Endodermal cell (in vitro differentiated cells): ENCODE results near the gene ASIP. TPM values are rescaled to one million over a fixed set of nuclear protein-coding genes. Genes with fewer than 3 reads are reported as not detected.
"Not testable (repeated sequence)": the region's sequence is repeated elsewhere in the genome, so short reads cannot be mapped to it uniquely, and the experiment has no call there.

Source experiments
- DNase-seq: peaks from one replicate; pipeline ENCODE4 v3.0.0-alpha.2; 2017
- H3K27ac ChIP-seq: 2 replicates; pipeline ENCODE4 v1.5.1; 2013; ENCODE audit warnings: mild to moderate bottlenecking, low read depth, low read length, moderate library complexity
- H3K27me3 ChIP-seq: 2 replicates; pipeline ENCODE4 v1.6.1; 2013; ENCODE audit warnings: mild to moderate bottlenecking, low read length, moderate library complexity; ENCODE audit not compliant: insufficient read depth, control insufficient read depth, poor library complexity, severe bottlenecking
- H3K36me3 ChIP-seq: 2 replicates; pipeline ENCODE4 v1.7.0; 2013; ENCODE audit warnings: mild to moderate bottlenecking, low read length, moderate library complexity; ENCODE audit not compliant: control insufficient read depth, insufficient read depth
- H3K4me1 ChIP-seq: one replicate; pipeline ENCODE4 v1.7.0; 2013; ENCODE audit warnings: low read length; ENCODE audit not compliant: control insufficient read depth, insufficient read depth
- H3K4me3 ChIP-seq: 2 replicates; pipeline ENCODE4 v1.5.1; 2013; ENCODE audit warnings: mild to moderate bottlenecking, low read length, moderate library complexity
- H3K9ac ChIP-seq: 2 replicates; pipeline ENCODE4 v1.6.1; 2013; ENCODE audit warnings: mild to moderate bottlenecking, low read length, moderate library complexity; ENCODE audit not compliant: poor library complexity, severe bottlenecking; ENCODE audit errors: extremely low read depth
- H3K9me3 ChIP-seq: 2 replicates; pipeline ENCODE4 v1.6.1; 2013; ENCODE audit warnings: mild to moderate bottlenecking, low read length, moderate library complexity; ENCODE audit not compliant: control insufficient read depth
- H3K27ac Mint-ChIP-seq: 2 replicates; pipeline ENCODE4 v1.8.0; 2020; ENCODE audit warnings: mixed read lengths
- H3K27me3 Mint-ChIP-seq: 2 replicates; pipeline ENCODE4 v1.8.0; 2021; ENCODE audit warnings: mild to moderate bottlenecking, mixed read lengths; ENCODE audit not compliant: insufficient read depth
- H3K36me3 Mint-ChIP-seq: 2 replicates; pipeline ENCODE4 v1.8.0; 2020; ENCODE audit warnings: low read depth, mixed read lengths
- H3K4me1 Mint-ChIP-seq: 2 replicates; pipeline ENCODE4 v1.8.0; 2020; ENCODE audit warnings: mixed read lengths
- H3K4me3 Mint-ChIP-seq: 2 replicates; pipeline ENCODE4 v1.8.0; 2020; ENCODE audit warnings: mild to moderate bottlenecking, moderate library complexity, mixed read lengths
- H3K9me3 Mint-ChIP-seq: 2 replicates; pipeline ENCODE4 v1.8.0; 2020; ENCODE audit warnings: mild to moderate bottlenecking, mixed read lengths
- CTCF ChIP-seq: fragments of 200-600 bp; sonication (generic); conservative IDR thresholded peaks from 2 replicates; pipeline ENCODE4 v1.5.0; 2021; ENCODE audit warnings: antibody characterized with exemption, mild to moderate bottlenecking
- WGBS, 2 experiments: methylation state at CpG; one replicate each; pipeline versions ENCODE4 v1.1.5 to v1.1.7; 2013; ENCODE audit warnings: missing lambda C conversion rate in 2 of 2, mixed read lengths in 1 of 2; ENCODE audit not compliant: insufficient coverage in 1 of 2, insufficient read length in 1 of 2; 5-methylcytosine and 5-hydroxymethylcytosine counted together
- total RNA-seq, 2 donors: library from RNA; stranded (reverse); fragmentation: NEBNext Ultra II Directional in 1 of 2; extraction: Animal tissue kit (Norgen Biotek cat#: 25700) in 1 of 2; gene quantifications; 2 replicates in 1 of 2; 3 replicates in 1 of 2; pipeline ENCODE4 v1.2.1, GENCODE V29; 2021

Gene ASIP
- total RNA-seq, 2 donors from 2014 or later = not detected

GRCh38 chr20:34222208-34222607 lies 19.0 kb upstream of the ASIP start:
- no peak for DNase-seq
- no peaks in the 10 kb centered on the region for H3K9me3 ChIP-seq
- H3K4me3 Mint-ChIP-seq = no peak overlapping the region
- H3K4me1 ChIP-seq = no peaks in the 10 kb centered on the region
- no peak overlapping the region for H3K4me3 ChIP-seq
- peaks cover 14% of the 10 kb centered on the region for H3K9me3 Mint-ChIP-seq
- TF ChIP-seq CTCF = no peak
- 89 to 95% methylated on average over 3 of the region's 3 CpGs for WGBS, 2 experiments
- H3K36me3 Mint-ChIP-seq = no peaks in the 10 kb centered on the region
- peaks cover 5% of the 10 kb centered on the region for H3K27me3 ChIP-seq
- peaks cover 2% of the 10 kb centered on the region for H3K4me1 Mint-ChIP-seq
- H3K27ac Mint-ChIP-seq = no peak overlapping the region
- no peaks in the 10 kb centered on the region for H3K36me3 ChIP-seq
- H3K27me3 Mint-ChIP-seq = peaks cover 23% of the 10 kb centered on the region
- H3K27ac ChIP-seq = no peak overlapping the region
- H3K9ac ChIP-seq = no peak overlapping the region

- not testable (repeated sequence) for H3K27me3 ChIP-seq, H3K4me1 ChIP-seq, H3K4me1 Mint-ChIP-seq, H3K9me3 ChIP-seq, H3K36me3 ChIP-seq, H3K27ac ChIP-seq, H3K36me3 Mint-ChIP-seq, H3K27ac Mint-ChIP-seq, H3K27me3 Mint-ChIP-seq, H3K4me3 ChIP-seq, H3K9ac ChIP-seq, DNase-seq, H3K4me3 Mint-ChIP-seq
- WGBS, 2 experiments = no CpG with 5 or more reads among the region's 2 CpGs
- peaks cover 14% of the 10 kb centered on the region for H3K9me3 Mint-ChIP-seq
Measured at GRCh38 chr20:34224251-34224650, 17.0 kb upstream of the ASIP start.

- peaks cover 1% of the 10 kb centered on the region for H3K9me3 ChIP-seq
- H3K27me3 ChIP-seq = no peaks in the 10 kb centered on the region
- H3K4me1 Mint-ChIP-seq = no peaks in the 10 kb centered on the region
- H3K27ac ChIP-seq = no peak overlapping the region
- no peak for DNase-seq
- no peak overlapping the region for H3K9ac ChIP-seq
- H3K9me3 Mint-ChIP-seq = peaks cover 3% of the 10 kb centered on the region
- H3K4me1 ChIP-seq = no peaks in the 10 kb centered on the region
- TF ChIP-seq CTCF = no peak
- H3K27ac Mint-ChIP-seq = no peak overlapping the region
- peaks cover 7% of the 10 kb centered on the region for H3K27me3 Mint-ChIP-seq
- no peaks in the 10 kb centered on the region for H3K36me3 Mint-ChIP-seq
- no peak overlapping the region for H3K4me3 ChIP-seq
- no peaks in the 10 kb centered on the region for H3K36me3 ChIP-seq
- no peak overlapping the region for H3K4me3 Mint-ChIP-seq
Measured at GRCh38 chr20:34231634-34232033, 9.6 kb upstream of the ASIP start.

- H3K4me3 Mint-ChIP-seq = no peak overlapping the region
- DNase-seq = no peak
- no peak overlapping the region for H3K9ac ChIP-seq
- no peak overlapping the region for H3K27ac ChIP-seq
- H3K27me3 ChIP-seq = no peaks in the 10 kb centered on the region
- H3K4me1 Mint-ChIP-seq = no peaks in the 10 kb centered on the region
- peaks cover 10% of the 10 kb centered on the region for H3K9me3 ChIP-seq
- 94 to 96% methylated on average over 3 of the region's 3 CpGs for WGBS, 2 experiments
- H3K36me3 ChIP-seq = no peaks in the 10 kb centered on the region
- peaks cover 9% of the 10 kb centered on the region for H3K9me3 Mint-ChIP-seq
- no peak for TF ChIP-seq CTCF
- H3K4me1 ChIP-seq = no peaks in the 10 kb centered on the region
- no peak overlapping the region for H3K4me3 ChIP-seq
- no peak overlapping the region for H3K27ac Mint-ChIP-seq
- H3K36me3 Mint-ChIP-seq = no peaks in the 10 kb centered on the region
- peaks cover 12% of the 10 kb centered on the region for H3K27me3 Mint-ChIP-seq
Measured at GRCh38 chr20:34232494-34233087, 8.6 kb upstream of the ASIP start.
